ENCODE data around the gene DBT.
"Not testable (repeated sequence)": the region's sequence is repeated elsewhere in the genome, so short reads cannot be mapped to it uniquely, and the experiment has no call there.

- TF ChIP-seq CTCF (IDR thresholded peaks at IDR 0.05 in 2 of 3, conservative IDR thresholded peaks at IDR 0.05 in 1 of 3; ENCODE audit: borderline replicate concordance in 1 of 3, insufficient read depth in 1 of 3, low read depth in 2 of 3, low read length in 2 of 3); POLR2A (IDR thresholded peaks at IDR 0.05; ENCODE audit: borderline replicate concordance, extremely low read depth, insufficient read depth, insufficient read length); ZNF274 (IDR thresholded peaks at IDR 0.05; ENCODE audit: low read depth, low read length); RAD21 (IDR thresholded peaks at IDR 0.05; ENCODE audit: low read depth); SIN3A (IDR thresholded peaks at IDR 0.05; ENCODE audit: low read depth); ZBTB33 (IDR thresholded peaks at IDR 0.05; ENCODE audit: extremely low read depth, insufficient replicate concordance, low read length); POLR2AphosphoS5 (IDR thresholded peaks at IDR 0.05; ENCODE audit: low read depth, low read length); EGR1 (IDR thresholded peaks at IDR 0.05; ENCODE audit: low read depth); TCF7L2 (IDR thresholded peaks at IDR 0.05; ENCODE audit: borderline replicate concordance, extremely low read depth, insufficient read depth, insufficient read length): not testable (repeated sequence)
These were observed 49.6 kb downstream of the DBT start for GRCh38 chr1:100200060-100200459.

Measured in HCT116 (cell line).